AG09309 (cell line): ENCODE data around the gene KIF9.
"Not testable (repeated sequence)": the region's sequence is repeated elsewhere in the genome, so short reads cannot be mapped to it uniquely, and the experiment has no call there.

Experiments used
- DNase-seq: peaks from one replicate; pipeline ENCODE4 v3.0.0-alpha.2; 2010; ENCODE audit warnings: low read depth
- H3K4me3 ChIP-seq: 2 replicates; pipeline ENCODE4 v1.5.1; 2011; ENCODE audit warnings: mild to moderate bottlenecking, low read depth, low read length, moderate library complexity; ENCODE audit not compliant: control insufficient read depth
- CTCF ChIP-seq: IDR thresholded peaks from 2 replicates; pipeline ENCODE4 v1.5.1; 2011; ENCODE audit warnings: mild to moderate bottlenecking, low read depth, low read length, inconsistent platforms; ENCODE audit not compliant: insufficient read depth, control insufficient read depth; ENCODE audit errors: missing control alignments

KIF9 gene, protein sequence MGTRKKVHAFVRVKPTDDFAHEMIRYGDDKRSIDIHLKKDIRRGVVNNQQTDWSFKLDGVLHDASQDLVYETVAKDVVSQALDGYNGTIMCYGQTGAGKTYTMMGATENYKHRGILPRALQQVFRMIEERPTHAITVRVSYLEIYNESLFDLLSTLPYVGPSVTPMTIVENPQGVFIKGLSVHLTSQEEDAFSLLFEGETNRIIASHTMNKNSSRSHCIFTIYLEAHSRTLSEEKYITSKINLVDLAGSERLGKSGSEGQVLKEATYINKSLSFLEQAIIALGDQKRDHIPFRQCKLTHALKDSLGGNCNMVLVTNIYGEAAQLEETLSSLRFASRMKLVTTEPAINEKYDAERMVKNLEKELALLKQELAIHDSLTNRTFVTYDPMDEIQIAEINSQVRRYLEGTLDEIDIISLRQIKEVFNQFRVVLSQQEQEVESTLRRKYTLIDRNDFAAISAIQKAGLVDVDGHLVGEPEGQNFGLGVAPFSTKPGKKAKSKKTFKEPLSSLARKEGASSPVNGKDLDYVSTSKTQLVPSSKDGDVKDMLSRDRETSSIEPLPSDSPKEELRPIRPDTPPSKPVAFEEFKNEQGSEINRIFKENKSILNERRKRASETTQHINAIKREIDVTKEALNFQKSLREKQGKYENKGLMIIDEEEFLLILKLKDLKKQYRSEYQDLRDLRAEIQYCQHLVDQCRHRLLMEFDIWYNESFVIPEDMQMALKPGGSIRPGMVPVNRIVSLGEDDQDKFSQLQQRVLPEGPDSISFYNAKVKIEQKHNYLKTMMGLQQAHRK

GRCh38 chr3:47282424-47283192 is at the start of gene KIF9, which contains the start of gene KLHL18:
Gene KIF9, minus strand, starts transcription at chr3:47282799. Its CDS starts 5,425 bp downstream, at chr3:47277374.
Gene KLHL18, plus strand, starts transcription at chr3:47282944. Its CDS starts 22 bp downstream, at chr3:47282966.
- H3K4me3 ChIP-seq, result peak within 1 kb of the TSS; percentile 93
- peak; percentile 1 for TF ChIP-seq CTCF
- peak; percentile 71 for DNase-seq

- H3K4me3 ChIP-seq, result no peak overlapping the region
- TF ChIP-seq CTCF, result peak; percentile 79
- DNase-seq, result peak; percentile 61
Observed at GRCh38 chr3:47324278-47324865, 41.8 kb upstream of the KIF9 start.

GRCh38 chr3:47323431-47324277 is 41.1 kb upstream of the KIF9 start:
- no peak for DNase-seq
- no peak overlapping the region for H3K4me3 ChIP-seq
- TF ChIP-seq CTCF, result no peak

- DNase-seq, result no peak
- no peak for TF ChIP-seq CTCF
- H3K4me3 ChIP-seq, result no peak overlapping the region
Observed at GRCh38 chr3:47319956-47320355, 37.4 kb upstream of the KIF9 start.

DNA sequence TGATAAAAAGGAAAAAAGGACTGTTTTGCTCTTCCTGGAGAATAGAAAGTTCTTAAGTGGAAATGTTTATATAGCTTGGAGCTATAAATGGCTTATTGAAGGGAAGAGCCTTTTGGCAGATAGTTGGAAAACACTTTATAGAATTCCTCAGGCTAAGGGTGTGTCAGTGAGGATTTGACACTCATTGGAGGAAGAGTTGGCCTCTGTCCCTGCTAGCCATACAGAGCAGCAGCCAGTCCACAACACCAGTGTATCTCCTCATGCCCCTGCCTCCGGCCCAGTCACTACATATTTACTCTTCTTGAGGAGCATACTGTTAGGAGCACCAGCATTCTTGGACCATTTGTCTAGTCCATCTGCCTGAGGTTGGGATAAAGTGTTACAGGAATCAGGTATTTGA is 36.3 kb upstream of the KIF9 start:
- no peak overlapping the region for H3K4me3 ChIP-seq
- DNase-seq, result no peak
- no peak for TF ChIP-seq CTCF

DNA sequence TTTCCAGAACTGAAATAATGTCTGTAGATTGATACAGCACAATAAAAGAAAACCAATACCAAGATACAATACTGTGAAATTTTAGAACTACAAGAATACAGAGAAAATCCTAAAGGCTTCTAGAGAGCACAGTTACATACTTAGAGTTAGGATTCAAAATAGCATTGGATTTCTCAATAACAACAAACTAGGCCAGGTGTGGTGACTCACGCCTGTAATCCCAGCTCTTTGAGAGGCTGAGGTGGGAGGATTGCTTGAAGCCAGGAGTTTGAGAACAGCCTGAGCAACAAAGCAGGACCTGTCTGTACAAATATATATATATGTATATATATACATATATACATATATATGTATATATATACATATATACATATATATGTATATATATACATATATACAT is 33.6 kb upstream of the KIF9 start:
- not testable (repeated sequence) for DNase-seq, H3K4me3 ChIP-seq
